Testis (tissue), 2 donors: ENCODE data around the gene GMDS.

ENCODE experiments used
- POLR2A ChIP-seq: fragments of 450-650 bp; IDR thresholded peaks from one replicate; pipeline ENCODE4 v1.6.1; 2017; ENCODE audit warnings: antibody characterized with exemption, mild to moderate bottlenecking, moderate library complexity
- TF ChIP-seq, protein P1 (sequence below), 3 experiments: fragments of 450-650 bp in 2 of 3; fragments of 200-600 bp in 1 of 3; sonication (generic) in 1 of 3; IDR thresholded peaks; one replicate each; pipeline ENCODE4 v1.5.1; 2016 to 2019; ENCODE audit warnings: antibody characterized with exemption in 3 of 3, mild to moderate bottlenecking in 2 of 3, moderate library complexity in 1 of 3

DNA sequence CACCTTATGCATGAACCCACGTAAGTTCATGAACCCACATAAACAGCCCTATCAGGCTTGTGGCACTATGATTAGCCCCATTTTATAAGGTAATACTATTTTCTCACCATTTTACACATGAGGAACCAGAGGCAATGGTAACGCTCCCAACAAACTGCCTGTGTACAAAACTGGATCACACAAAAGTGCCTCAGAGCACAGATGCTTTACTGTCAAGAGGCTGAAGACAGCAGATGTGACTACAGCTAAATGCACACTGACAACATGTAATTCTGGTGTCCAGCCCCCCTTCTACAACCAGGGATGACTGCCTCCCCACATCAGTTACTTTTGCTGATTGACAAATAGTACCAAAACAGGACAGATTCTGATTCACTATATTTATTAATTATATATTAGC, 69.6 kb downstream of the GMDS start:
- TF ChIP-seq, protein P1, sequence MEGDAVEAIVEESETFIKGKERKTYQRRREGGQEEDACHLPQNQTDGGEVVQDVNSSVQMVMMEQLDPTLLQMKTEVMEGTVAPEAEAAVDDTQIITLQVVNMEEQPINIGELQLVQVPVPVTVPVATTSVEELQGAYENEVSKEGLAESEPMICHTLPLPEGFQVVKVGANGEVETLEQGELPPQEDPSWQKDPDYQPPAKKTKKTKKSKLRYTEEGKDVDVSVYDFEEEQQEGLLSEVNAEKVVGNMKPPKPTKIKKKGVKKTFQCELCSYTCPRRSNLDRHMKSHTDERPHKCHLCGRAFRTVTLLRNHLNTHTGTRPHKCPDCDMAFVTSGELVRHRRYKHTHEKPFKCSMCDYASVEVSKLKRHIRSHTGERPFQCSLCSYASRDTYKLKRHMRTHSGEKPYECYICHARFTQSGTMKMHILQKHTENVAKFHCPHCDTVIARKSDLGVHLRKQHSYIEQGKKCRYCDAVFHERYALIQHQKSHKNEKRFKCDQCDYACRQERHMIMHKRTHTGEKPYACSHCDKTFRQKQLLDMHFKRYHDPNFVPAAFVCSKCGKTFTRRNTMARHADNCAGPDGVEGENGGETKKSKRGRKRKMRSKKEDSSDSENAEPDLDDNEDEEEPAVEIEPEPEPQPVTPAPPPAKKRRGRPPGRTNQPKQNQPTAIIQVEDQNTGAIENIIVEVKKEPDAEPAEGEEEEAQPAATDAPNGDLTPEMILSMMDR (IDR thresholded peaks at IDR 0.05), result no peak
- TF ChIP-seq POLR2A, result no peak
